GM21737 (cell line): Measurements from ENCODE around the gene PCSK5.

ENCODE experiments used
- ATAC-seq: cut with Tn5 transposase; IDR thresholded peaks from one replicate; pipeline ENCODE4 v1.9.1; 2021; ENCODE audit warnings: mild to moderate bottlenecking, moderate library complexity; ENCODE audit not compliant: unreplicated experiment

The PCSK5 gene

GRCh38 chr9:76221423-76221822 is 330.9 kb downstream of the PCSK5 start:
- no peak for ATAC-seq

DNA sequence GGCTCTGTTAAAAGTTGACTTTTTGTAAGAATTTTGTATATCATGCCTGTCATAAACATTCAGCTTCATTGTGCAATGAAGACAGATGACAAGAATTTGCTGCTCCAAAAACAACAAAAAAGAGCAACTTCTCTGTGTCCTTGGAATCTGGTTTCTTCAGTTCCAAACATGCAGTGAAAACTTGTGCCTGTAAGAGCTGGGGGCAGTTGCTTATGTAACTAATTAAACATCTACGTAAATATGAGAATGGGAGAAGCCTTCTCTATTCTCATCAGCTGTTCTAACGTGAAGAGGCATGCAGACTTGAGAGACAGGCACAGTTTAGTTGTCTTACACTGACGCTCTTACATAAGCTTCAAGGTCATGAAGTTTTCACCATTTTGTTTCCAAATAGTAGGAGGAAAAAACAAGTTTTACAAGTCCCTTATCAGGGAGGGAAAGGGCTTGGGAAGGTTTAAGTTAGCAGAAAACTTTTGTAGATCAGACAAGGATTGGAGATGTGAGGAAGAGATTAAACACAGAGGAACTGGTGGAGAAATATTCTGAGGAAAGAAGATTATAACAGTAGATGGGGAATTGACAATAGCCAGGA is 333.4 kb downstream of the PCSK5 start:
- ATAC-seq: no peak

GRCh38 chr9:76227156-76227555 is 336.7 kb downstream of the PCSK5 start:
- no peak for ATAC-seq

DNA sequence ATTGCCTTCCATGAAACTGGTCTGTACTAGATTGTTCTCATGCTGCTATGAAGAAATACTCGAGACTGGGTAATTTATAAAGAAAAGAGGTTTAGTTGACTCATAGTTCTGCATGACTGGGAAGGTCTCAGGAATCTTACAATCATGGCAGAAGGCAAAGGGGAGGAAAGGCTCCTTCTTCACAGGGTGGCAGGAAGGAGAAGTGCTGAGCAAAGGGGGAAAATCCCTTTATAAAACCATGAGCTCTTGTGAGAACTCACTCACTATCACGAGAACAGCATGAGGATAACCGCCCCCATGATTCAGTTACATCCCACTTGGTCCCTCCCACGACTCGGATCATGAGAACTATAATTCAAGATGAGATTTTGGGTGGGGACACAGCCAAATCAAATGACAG is 340.5 kb downstream of the PCSK5 start:
- ATAC-seq: no peak

- ATAC-seq: no peak
These were observed 342.5 kb downstream of the PCSK5 start for GRCh38 chr9:76232861-76233489.

GRCh38 chr9:76240578-76240977 is 350.1 kb downstream of the PCSK5 start:
- no peak for ATAC-seq

DNA sequence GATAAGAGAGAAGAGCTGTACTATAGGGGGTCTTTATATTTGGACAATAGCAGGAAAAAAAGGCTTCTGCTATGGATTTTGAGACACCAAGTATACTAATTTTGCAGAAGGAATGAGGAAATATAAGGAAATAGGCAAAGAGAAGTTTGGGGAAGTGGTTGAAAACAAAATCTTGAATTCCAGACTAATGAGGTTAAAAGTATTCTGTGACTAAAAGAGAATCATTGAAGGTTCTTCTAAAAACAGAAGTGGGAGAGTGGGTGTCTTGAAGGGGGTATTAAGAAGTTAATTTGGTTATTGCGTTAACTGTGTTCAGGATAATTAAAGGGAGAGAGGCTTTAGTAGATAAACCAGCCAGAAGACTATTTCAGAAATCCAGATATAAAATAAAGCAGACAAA is 355.0 kb downstream of the PCSK5 start:
- no peak for ATAC-seq

- no peak for ATAC-seq
These were observed 356.2 kb downstream of the PCSK5 start for GRCh38 chr9:76246680-76247079.

- ATAC-seq: no peak
These were observed 357.0 kb downstream of the PCSK5 start for GRCh38 chr9:76247426-76247825.

DNA sequence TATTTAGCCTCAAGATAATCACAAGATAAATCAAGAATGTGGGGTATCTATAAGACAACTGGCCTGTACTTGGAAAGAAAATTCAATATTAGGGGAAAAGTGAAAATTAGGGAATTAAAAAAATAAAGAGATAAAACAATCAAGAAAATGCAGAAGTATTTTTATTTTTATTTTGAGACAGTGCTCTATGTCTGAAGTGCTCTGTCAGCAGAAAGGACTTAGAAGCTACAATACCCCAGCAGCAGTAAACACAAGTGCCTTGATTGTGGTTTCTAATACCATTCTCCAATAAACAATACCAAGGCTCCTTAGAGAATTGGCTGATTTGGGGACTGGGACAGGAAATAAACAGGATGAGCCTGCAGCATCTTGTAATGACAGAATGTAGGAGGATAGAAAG is 358.8 kb downstream of the PCSK5 start:
- no peak for ATAC-seq

DNA sequence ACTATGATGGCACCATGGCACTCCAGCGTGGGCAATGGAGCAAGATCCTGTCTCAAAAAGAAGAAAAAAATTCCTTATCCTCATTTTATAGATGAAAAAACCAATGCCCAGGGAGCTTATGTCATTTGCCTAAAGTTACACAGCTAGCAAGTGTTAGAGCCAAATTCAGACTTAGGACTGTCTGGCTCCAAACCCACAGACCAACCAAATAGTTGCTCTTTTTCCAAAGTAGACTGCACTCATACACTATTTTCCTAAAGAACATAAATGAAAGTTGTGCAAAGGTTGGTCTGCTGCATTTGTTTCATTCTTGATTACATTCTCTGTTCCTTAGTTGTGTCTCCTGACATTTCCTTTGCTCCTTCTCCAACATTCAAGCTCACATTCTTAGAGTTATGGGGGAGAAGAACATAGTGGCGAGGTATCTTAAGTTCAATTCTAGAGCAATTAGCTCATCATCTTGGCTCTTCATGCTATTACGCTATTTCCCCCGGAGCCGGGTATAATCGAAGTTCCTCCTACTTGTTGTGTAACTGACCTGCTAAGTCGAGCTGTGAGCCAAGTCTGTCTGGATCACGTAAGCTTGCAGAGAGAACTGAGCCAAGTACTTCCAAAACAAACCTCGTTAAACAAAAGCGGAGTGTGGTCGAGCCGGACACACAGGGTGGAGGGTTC is 365.4 kb downstream of the PCSK5 start:
- ATAC-seq: no peak

DNA sequence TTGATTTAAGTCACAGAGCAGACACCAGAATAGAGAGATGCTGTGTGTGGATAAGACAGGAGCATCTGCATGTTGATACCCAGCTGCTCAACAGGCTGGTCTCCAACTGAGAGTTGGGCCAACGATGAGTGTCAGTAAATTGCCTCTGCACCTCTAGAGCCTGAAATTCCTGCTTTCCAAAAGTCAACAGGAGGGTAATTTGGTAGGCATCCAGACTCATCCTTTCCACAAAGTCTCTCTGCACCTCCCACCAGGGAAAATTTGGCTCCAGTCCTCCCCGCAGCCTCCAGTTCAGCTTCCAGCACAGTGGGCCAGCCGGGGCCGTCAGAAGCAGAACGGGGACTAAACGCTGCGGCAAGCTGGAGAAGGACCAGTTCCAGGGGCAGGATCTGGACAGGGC is 366.8 kb downstream of the PCSK5 start:
- no peak for ATAC-seq

DNA sequence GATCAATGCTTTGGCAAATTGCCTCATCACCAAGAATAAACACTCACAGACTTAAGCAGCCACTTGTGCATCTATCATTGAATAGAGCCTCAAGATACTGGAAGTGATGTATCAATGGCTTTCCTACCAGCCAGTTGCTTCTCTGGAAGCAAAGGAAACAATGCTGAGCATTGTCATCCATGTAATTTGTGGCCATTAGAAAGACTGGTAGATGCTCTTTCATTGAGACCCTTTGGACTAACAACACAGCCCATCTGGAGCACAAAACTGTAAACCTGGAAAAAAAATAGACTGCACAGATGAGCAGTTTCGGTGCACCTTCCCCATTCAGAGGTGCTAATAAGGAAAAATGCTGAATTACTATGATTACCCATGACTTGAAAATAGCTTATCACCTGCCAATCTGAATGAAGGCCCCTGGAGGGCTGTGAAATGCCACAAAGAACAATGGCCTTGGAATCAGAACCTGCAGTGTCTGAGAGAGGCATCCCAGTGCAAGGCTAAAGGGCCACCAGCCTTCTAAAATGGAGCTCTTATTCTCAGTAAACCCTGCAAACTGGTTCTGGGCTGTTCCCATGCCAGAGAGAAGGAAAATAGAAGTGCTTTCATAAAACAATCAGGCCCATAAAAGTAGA is 376.3 kb downstream of the PCSK5 start:
- ATAC-seq: no peak

DNA sequence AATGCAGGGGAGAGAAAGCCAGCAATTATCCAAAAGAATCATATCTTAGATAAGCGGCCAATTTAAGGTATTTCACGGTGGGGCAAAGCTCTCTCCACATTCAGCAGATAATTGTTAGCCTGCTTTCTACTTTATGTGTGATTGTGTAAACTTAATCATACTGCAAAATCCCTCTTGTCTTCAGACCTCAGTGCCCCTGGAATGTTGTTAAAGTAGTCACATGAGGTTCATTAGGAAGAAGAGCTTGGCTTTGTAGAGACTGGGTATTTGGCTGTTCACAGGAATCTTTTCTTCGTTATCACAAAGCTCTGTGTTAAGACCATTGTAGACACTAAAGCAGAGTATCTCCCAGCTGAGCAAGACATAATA is 376.8 kb downstream of the PCSK5 start:
- no peak for ATAC-seq

DNA sequence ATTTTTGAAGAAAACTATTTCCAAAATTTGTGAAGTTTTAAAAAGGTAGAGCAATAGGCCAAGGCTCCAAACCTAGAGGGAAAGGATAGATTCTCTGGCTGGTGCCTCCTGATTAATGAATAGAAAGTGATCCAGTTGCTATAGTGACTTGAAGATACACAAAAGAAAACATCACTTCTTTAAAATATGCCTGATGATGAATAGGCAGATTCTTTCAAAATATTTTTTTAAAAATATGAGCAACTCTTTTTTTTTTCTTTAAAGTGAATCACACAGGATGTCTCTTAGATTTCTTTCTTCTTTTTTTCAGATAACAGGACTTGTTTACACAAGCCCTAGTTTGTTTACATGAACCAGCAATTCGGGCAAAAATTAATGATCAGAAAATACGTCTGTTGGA is 379.3 kb downstream of the PCSK5 start:
- no peak for ATAC-seq

GRCh38 chr9:76271755-76272154 is 381.3 kb downstream of the PCSK5 start:
- ATAC-seq: no peak

DNA sequence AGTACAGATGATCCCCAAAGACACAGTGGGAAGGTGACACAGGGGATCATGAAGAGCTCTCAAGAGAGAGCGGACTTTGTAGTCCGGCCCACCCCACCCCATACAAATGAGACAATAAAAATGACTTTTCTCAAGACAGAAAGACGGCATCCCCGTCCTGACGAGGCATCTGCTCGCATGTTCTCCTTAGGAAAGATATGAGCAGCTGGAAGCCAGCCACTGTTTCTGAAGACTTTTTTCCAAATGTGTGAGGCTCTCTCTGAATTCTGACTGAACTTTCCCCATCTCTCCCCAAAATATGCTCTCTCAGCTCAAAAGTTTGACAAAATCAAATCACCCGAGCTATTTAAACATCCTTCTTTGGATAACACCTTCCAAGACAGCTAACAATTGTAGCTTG is 398.6 kb downstream of the PCSK5 start:
- ATAC-seq: no peak

- ATAC-seq: no peak
These were observed 399.2 kb downstream of the PCSK5 start for GRCh38 chr9:76289703-76290102.

DNA sequence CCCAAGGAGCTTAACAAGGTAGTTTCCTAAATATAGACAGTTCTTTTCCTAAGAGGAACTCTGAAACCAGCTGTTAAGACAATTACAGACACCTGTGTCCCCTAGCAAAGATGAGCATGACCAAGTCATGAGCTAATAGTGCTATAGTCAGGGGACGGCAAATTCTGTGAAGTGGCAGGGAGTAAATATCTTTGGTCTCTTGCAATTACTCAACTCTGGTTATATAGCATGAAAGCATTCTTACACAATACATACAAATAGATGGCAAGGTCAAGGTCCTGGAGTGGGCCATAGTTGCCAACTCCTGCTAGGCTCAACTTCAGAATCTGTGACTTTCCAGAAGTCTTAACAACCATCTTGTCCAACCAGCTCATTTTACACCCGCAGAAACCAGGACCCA is 400.1 kb downstream of the PCSK5 start:
- ATAC-seq: no peak

- ATAC-seq: no peak
These were observed 401.8 kb downstream of the PCSK5 start for GRCh38 chr9:76292246-76292645.

DNA sequence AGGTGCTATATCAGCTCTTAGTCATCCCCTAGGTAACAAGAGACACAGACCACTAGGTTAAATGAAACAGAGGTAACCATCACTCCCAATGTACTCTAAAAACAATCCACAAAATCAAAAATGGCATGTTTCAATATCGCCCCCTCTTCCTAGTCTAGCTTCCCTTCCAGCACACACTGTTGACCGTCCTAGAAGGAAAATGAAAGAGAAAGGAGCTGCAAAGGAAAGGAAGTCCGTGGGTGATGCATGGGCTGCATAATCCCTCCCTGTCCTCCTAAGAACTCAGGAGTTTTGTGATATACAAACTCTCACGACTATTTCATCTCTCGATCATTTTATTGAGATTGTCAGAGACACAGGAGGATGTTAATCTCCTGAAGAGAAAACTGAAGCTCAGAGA is 402.2 kb downstream of the PCSK5 start:
- ATAC-seq: no peak

DNA sequence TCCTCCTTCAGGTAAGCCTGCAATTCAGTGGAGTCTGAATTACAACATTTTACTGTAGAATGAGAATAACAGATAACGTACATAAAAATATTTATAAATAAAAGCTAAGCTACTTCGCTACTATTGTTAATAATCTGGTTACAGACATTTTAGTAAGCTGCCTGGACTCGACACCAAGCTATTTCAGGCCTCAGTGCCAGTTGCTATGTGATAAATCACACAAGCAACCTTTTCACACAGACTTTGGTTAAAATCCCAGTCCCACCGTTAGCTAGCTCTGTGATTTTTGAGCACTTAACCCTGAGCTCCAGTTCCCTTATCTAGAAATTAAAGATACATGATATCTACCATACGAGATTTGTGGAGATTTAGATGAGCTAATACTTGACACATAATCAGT is 403.8 kb downstream of the PCSK5 start:
- no peak for ATAC-seq
